ENCODE measurements around the gene NCOA5.
A peak's percentile ranks its signal among the peaks of the same experiment; 100 is the strongest.

The NCOA5 gene

DNA sequence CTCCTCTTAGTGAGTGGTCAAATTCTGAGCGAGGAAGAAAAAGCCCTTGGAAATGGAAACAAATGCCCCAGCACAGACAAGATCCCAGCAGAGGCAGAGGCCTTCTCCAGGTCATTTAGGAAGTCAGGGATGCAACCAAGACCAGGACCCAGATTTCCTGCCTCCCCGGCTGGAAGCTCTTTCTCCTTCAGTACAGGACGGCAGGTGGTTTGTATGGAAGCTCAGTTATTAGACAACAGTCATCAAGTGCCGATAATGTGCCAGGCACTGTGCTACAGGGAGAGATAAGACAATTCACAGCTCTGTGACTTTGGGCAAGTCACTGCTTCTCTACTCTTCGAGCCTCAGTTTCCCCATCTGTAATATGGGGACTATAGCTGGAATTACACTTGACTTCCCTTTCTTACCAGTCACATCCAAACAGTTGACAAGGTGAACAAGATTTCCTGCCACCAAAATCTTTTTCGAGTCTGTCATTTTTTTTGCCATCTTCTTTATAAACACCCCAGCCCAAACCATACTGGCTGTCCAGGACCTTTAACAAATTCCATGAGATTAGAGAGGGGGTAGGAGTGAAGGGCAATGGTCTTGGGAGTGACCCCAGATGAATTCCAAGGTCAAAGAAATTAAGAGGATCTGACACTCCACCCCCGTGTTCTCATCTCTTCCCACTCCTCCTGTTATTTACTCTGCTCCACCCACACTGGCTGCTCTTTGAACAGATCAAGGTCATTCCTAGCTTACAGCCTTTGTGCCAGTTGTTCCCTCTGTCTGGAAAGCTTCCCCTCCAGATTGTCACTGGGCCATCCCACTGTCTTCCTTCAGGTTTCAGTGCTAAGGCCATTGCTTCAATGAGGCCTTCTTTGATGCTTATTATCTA, 75.0 kb downstream of the NCOA5 start:
- DNase-seq (ENCODE audit: low read depth): no peak
- no peak overlapping the region for H3K4me3 ChIP-seq (ENCODE audit: control insufficient read depth, low read depth, low read length)
- TF ChIP-seq, protein P1, sequence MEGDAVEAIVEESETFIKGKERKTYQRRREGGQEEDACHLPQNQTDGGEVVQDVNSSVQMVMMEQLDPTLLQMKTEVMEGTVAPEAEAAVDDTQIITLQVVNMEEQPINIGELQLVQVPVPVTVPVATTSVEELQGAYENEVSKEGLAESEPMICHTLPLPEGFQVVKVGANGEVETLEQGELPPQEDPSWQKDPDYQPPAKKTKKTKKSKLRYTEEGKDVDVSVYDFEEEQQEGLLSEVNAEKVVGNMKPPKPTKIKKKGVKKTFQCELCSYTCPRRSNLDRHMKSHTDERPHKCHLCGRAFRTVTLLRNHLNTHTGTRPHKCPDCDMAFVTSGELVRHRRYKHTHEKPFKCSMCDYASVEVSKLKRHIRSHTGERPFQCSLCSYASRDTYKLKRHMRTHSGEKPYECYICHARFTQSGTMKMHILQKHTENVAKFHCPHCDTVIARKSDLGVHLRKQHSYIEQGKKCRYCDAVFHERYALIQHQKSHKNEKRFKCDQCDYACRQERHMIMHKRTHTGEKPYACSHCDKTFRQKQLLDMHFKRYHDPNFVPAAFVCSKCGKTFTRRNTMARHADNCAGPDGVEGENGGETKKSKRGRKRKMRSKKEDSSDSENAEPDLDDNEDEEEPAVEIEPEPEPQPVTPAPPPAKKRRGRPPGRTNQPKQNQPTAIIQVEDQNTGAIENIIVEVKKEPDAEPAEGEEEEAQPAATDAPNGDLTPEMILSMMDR (conservative IDR thresholded peaks at IDR 0.05; ENCODE audit: control insufficient read depth, insufficient read depth, low read depth, low read length): no peak

DNA sequence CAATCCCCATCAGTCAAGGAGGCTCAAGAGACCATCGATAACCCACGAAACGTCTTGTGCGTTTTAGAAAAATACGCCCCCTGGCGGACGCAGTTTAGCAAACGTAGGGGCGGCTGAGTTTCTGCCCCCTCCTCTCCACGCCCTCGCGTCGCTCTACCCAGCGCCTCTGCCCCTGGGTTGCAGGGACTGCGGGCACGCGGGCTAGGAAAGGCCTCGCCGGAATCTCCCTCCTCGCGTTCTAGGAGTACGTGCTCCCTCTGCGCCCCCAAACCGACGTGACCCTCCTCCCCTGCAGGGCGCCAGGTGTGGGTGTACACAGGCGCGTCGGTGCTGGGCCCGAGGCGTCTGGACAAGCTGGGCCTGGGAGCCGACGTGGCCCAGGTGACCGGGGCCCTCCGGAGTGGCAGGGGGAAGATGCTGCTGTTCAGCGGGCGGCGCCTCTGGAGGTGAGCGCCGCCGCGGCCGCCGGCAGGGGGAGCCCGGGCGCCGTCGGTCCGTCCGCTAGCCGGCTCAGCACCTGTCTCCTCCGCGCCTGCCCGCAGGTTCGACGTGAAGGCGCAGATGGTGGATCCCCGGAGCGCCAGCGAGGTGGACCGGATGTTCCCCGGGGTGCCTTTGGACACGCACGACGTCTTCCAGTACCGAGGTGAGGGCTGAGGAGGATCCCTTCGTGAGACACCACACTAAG, 75.8 kb downstream of the NCOA5 start:
- no peak overlapping the region for H3K4me3 ChIP-seq (ENCODE audit: control insufficient read depth, low read depth, low read length)
- peak; percentile 48 for DNase-seq (ENCODE audit: low read depth)
- TF ChIP-seq, protein P1 (conservative IDR thresholded peaks at IDR 0.05; ENCODE audit: control insufficient read depth, insufficient read depth, low read depth, low read length): peak; percentile 56

DNA sequence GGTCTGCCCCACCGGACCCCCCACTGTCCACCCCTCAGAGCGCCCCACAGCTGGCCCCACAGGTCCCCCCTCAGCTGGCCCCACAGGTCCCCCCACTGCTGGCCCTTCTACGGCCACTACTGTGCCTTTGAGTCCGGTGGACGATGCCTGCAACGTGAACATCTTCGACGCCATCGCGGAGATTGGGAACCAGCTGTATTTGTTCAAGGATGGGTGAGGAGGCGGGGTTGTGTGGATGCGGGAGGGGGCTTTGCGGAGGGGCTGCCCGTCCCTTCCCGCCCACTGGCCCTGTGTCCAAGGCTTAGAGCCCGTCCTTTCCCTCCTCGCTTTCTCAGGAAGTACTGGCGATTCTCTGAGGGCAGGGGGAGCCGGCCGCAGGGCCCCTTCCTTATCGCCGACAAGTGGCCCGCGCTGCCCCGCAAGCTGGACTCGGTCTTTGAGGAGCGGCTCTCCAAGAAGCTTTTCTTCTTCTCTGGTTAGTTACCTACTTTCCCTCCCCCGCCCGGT, 76.4 kb downstream of the NCOA5 start:
- H3K4me3 ChIP-seq (ENCODE audit: control insufficient read depth, low read depth, low read length): no peak overlapping the region
- DNase-seq (ENCODE audit: low read depth): no peak
- TF ChIP-seq, protein P1 (conservative IDR thresholded peaks at IDR 0.05; ENCODE audit: control insufficient read depth, insufficient read depth, low read depth, low read length): no peak

DNA sequence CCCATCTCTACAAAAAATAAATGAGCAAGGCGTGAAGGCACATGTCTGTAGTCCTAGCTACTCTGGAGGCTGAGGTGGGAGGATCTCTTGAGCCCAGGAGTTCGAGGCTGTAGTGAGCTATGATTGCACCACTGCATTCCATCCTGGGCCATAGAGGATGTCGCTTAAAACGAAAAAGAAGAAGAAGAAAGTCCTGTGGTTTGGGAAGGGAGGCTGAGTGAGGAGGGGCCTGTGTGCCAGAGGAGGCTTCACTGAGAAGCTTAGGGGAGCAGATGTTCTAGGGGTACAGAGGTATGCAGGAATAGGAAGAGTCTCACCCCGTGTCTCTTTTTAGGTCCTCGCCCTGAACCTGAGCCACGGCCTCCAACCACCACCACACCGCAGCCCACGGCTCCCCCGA, 76.8 kb downstream of the NCOA5 start:
- no peak for DNase-seq (ENCODE audit: low read depth)
- H3K4me3 ChIP-seq (ENCODE audit: control insufficient read depth, low read depth, low read length): no peak overlapping the region
- TF ChIP-seq, protein P1 (conservative IDR thresholded peaks at IDR 0.05; ENCODE audit: control insufficient read depth, insufficient read depth, low read depth, low read length): no peak

DNA sequence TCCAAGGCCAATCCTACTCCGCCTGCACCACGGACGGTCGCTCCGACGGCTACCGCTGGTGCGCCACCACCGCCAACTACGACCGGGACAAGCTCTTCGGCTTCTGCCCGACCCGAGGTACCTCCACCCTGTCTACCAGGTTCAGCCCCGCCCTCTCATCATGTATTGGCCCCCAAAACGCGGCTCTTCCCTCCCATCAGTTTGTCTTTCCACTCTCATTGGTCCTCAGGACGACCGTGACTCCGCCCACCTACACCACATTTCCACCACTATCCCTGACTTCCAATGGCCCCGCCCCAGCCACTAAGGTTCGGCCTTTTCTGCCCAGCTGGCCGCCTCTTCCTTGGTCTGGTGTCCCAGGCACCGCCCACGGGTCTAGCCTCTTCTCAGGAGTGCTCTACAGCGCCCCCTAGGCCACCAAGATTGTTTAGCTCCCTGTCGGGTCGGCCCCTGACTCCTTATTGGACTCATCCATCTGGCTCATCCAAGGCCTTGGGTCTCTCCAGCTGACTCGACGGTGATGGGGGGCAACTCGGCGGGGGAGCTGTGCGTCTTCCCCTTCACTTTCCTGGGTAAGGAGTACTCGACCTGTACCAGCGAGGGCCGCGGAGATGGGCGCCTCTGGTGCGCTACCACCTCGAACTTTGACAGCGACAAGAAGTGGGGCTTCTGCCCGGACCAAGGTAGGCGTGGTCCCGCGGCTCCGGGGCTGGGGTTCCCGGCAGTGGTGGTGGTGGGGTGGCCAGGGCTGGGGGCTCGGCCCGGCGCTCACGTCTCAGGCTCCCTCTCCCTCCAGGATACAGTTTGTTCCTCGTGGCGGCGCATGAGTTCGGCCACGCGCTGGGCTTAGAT, 77.9 kb downstream of the NCOA5 start:
- TF ChIP-seq, protein P1 (conservative IDR thresholded peaks at IDR 0.05; ENCODE audit: control insufficient read depth, insufficient read depth, low read depth, low read length): peak; percentile 31
- H3K4me3 ChIP-seq (ENCODE audit: control insufficient read depth, low read depth, low read length): no peak overlapping the region
- DNase-seq (ENCODE audit: low read depth): peak; percentile 69

Data from fibroblast of mammary gland (primary cell).